Activated naive CD4-positive, alpha-beta T cell (primary cell): ENCODE results near the gene NAT14.

ENCODE experiments used
- DNase-seq, 4 experiments: peaks; one replicate each; lab custom pipeline; 2025; lab: John Stamatoyannopoulos, UW

The NAT14 gene

GRCh38 chr19:55536366-55536765, 51.4 kb downstream of the NAT14 start:
- no peak for DNase-seq
